HG03103 (cell line): ENCODE measurements around the gene CPM.

ENCODE experiments used
- ATAC-seq: cut with Tn5 transposase; IDR thresholded peaks from one replicate; pipeline ENCODE4 v1.9.1; 2021; ENCODE audit warnings: low read depth; ENCODE audit not compliant: unreplicated experiment

The CPM gene

GRCh38 chr12:68957273-68957672, 24.3 kb upstream of the CPM start:
- ATAC-seq: no peak

GRCh38 chr12:68956466-68956865, 23.5 kb upstream of the CPM start:
- no peak for ATAC-seq

DNA sequence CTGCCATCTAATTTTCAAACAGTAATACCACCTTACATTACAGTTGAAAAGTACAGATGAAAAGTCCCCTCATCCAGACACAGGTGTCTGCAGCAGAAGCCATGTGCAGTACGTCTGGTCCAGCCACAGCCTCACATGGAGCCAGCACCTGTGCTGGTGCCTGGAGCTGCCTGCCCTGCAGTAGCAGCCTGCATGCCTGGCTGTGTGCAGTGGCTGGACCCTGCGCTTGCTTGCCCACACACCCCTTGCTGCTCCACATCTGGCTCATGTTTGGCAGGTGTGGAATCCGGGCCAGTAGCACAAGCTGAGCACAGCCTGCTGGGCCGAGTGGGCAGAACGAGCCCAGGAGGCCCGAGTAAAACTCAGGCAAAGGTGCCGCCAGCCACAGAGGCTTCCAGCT, 21.8 kb upstream of the CPM start:
- no peak for ATAC-seq

DNA sequence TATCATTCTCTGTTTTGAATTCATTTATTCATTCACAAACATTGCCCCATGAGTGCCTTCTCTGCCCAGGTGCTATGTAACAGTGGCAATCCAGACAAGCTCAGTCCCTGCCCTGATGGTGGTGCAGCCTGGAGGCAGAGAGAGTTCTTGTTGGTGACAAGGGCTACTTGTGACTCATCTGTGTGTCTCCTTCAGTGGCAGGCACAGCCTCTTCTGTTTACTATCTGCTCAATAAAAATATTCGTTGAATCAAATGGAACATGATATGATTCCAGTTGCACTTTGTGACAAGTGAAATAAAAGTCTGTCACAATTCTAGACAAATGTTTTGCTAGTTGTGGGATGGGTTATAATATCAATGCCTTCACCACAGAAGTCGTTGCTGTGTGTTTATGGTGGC, 20.6 kb upstream of the CPM start:
- no peak for ATAC-seq

- ATAC-seq: no peak
Observed at GRCh38 chr12:68951652-68952051, 18.7 kb upstream of the CPM start.

GRCh38 chr12:68950511-68950910, 17.5 kb upstream of the CPM start:
- no peak for ATAC-seq

- no peak for ATAC-seq
Observed at GRCh38 chr12:68945255-68945654, 12.3 kb upstream of the CPM start.

DNA sequence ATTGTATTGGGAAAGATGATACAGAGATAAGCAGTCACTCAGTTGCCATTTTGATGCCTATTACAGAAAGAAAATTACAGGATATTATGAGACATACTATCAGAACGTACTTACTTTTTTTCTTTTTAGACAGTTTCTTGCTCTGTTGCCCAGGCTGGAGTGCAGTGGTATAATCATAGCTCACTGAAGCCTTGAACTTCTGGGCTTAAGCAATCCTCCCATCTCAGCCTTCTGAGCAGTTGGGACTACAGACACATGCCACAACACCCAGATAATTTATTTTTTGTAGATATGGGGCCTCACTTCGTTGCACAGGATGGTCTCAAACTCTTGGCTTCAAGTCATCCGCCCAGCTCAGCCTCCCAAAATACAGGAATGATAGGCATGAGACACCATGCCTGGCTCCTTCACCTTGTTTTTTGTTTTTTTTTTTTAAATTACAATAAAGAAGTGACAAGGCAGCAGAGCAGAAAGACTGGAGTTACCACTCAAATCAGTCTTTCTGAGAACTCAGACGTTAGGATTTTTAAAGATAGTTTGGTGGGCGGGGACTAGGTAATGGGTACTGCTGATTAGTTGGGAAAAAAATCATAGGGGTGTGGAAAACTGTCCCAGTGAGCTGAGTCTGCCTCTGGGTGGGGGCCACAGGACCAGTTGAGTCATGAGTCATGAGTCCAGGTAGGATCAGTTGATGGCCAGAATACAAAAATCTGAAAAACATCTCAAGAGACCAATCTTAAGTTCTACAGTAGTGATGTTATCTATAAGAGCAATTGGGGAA, 11.5 kb upstream of the CPM start:
- ATAC-seq: no peak

- ATAC-seq: no peak
Observed at GRCh38 chr12:68943848-68944247, 10.9 kb upstream of the CPM start.

- ATAC-seq: no peak
Observed at GRCh38 chr12:68940731-68941130, 7.8 kb upstream of the CPM start.

DNA sequence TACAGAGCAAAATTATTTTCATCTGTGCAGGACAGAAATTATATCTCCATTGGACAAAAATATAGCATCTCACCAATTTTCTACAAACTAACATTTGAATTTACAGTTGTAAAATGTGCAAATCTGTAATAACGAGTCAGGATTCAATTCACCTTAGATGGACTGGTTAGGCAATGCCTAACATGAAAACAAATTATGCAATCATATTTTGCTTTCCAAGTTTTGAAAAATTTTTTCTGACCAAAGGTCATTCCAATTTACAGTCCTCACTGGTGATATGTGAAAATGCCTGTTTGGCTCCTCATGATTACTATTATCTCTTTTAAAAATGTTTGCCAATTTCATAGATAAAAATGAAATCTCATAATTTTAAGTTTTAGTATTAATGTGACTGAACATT, 6.5 kb upstream of the CPM start:
- ATAC-seq: no peak

- ATAC-seq: no peak
Observed at GRCh38 chr12:68934392-68934791, 1.4 kb upstream of the CPM start.

DNA sequence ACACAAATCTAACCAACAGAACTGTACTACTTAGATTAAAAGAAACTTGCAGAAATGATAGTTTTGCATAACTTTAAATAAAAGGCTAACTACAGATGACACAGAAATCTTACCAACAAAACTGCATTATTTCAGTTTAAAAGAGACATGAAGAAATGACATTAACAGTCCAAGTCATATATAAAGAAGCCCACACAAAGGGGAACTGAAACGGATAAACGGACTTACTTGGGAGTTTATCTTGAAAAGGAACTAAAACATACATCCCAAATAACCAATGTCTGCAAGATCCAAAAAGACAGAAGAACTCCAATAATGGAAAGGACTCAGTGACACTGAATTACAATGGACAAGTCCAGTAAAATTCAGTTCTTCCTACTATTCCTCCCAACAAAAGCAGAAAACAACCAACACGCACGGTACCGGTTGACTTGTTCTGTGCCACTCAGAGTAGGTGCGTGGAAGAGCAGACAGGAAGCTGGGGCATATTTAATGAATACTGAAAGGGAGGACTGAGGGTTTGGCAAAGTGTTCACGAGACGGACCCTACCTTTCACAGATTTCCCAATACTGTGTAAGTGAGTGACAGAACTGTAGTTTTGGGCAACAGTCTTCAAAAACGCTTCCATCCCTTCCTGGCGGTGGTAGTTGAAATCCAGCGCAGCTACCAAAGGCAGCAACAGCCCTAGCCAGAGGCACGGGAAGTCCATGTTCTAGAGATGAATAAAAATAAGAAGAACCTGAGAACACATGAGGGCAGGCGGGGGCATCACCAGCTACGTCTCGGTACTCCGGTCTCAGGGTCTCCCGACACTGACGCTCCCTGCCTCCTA, 627 bp downstream of the CPM start:
- ATAC-seq: peak; percentile 26

DNA sequence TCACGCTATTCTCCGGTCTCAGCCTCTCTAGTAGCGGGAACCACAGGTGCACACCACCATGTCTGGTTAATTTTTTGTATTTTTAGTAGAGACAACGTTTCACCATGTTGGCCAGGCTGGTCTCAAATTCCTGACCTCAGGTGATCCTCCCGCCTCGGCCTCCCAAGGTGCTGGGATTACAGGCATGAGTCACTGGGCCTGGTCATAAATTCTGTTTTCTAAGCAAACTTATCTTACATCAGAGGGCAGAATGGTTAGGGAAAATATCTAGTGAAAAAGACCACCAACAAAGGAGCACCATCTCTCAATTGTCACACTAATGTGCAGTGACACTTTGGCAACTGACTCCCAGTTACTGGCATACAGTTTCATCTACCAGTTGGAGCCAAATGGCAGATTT, 2.8 kb downstream of the CPM start:
- no peak for ATAC-seq

- ATAC-seq: no peak
Observed at GRCh38 chr12:68924546-68924945, 8.4 kb downstream of the CPM start.

- ATAC-seq: no peak
Observed at GRCh38 chr12:68919581-68920239, 13.3 kb downstream of the CPM start.

- ATAC-seq: no peak
Observed at GRCh38 chr12:68918960-68919359, 14.0 kb downstream of the CPM start.

GRCh38 chr12:68915055-68915454, 17.9 kb downstream of the CPM start:
- ATAC-seq: no peak

GRCh38 chr12:68913682-68914081, 19.3 kb downstream of the CPM start:
- no peak for ATAC-seq

DNA sequence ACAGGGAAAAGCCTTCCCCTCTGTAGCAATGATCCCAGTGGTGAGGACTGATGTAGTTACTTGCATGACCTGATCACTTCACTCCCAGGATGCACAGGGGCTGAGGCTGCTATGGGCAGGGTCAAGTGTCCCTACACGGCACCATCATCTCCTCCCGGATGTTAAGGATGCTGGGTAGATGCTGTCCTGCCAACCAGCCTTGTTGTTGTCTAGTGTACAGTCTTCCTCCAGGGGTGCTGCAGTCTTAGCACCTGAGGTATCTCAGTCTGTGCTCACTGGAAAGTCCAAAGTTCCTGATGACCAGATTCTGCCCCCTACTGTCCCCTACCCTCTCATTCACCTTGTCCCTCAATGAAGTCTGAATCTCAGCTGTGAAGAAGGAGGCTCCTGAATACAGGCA, 20.1 kb downstream of the CPM start:
- ATAC-seq: no peak

- no peak for ATAC-seq
Observed at GRCh38 chr12:68911197-68911718, 21.7 kb downstream of the CPM start.
